HG03095 (cell line): ENCODE measurements around the gene MAP2K1.
"Not testable (repeated sequence)": the region's sequence is repeated elsewhere in the genome, so short reads cannot be mapped to it uniquely, and the experiment has no call there.

Experiments used
- ATAC-seq: cut with Tn5 transposase; IDR thresholded peaks from one replicate; pipeline ENCODE4 v1.9.1; 2021; ENCODE audit warnings: moderate library complexity; ENCODE audit not compliant: unreplicated experiment

Gene MAP2K1

GRCh38 chr15:66386204-66387123, at the start of gene MAP2K1:
MAP2K1 (plus strand) TSS chr15:66386912; CDS start chr15:66387348, 436 bp downstream.
- ATAC-seq, result peak; percentile 72

GRCh38 chr15:66348530-66348929, 38.2 kb upstream of the MAP2K1 start:
- ATAC-seq, result not testable (repeated sequence)

- no peak for ATAC-seq
These were observed 30.7 kb upstream of the MAP2K1 start for GRCh38 chr15:66356077-66356358.

- peak; percentile 86 for ATAC-seq
These were observed 30.1 kb upstream of the MAP2K1 start, which contains the start of gene TIPIN for GRCh38 chr15:66356359-66357236. TIPIN (minus strand) TSS chr15:66356685; CDS start chr15:66352947, 3,738 bp downstream.

- no peak for ATAC-seq
These were observed 27.0 kb upstream of the MAP2K1 start for GRCh38 chr15:66359740-66360139.

GRCh38 chr15:66361745-66362460, 24.8 kb upstream of the MAP2K1 start:
- not testable (repeated sequence) for ATAC-seq

GRCh38 chr15:66362776-66363175, 23.9 kb upstream of the MAP2K1 start:
- ATAC-seq, result no peak

GRCh38 chr15:66364944-66365528, 21.7 kb upstream of the MAP2K1 start:
- ATAC-seq, result no peak

- no peak for ATAC-seq
These were observed 16.7 kb upstream of the MAP2K1 start for GRCh38 chr15:66369773-66370651.

- no peak for ATAC-seq
These were observed 12.5 kb upstream of the MAP2K1 start for GRCh38 chr15:66374179-66374578.

- no peak for ATAC-seq
These were observed 7.8 kb upstream of the MAP2K1 start for GRCh38 chr15:66378814-66379430.

- ATAC-seq, result not testable (repeated sequence)
These were observed 5.3 kb upstream of the MAP2K1 start for GRCh38 chr15:66381376-66381775.

- ATAC-seq, result peak; percentile 12
These were observed 691 bp downstream of the MAP2K1 start for GRCh38 chr15:66387163-66388042.

- no peak for ATAC-seq
These were observed 1.3 kb downstream of the MAP2K1 start for GRCh38 chr15:66388043-66388363.

- ATAC-seq, result no peak
These were observed 1.9 kb downstream of the MAP2K1 start for GRCh38 chr15:66388576-66388975.

GRCh38 chr15:66389098-66389858, 2.6 kb downstream of the MAP2K1 start:
- ATAC-seq, result no peak

GRCh38 chr15:66389859-66390381, 3.2 kb downstream of the MAP2K1 start:
- no peak for ATAC-seq
